C4-2B (cell line): ENCODE data around the gene PIGU.

Source experiments
- CTCF ChIP-seq: fragments of 450-650 bp; conservative IDR thresholded peaks from 2 replicates; pipeline ENCODE4 v1.5.1; 2017; ENCODE audit warnings: mild to moderate bottlenecking
- ZFX ChIP-seq: fragments of 450-650 bp; IDR thresholded peaks from 2 replicates; pipeline ENCODE4 v1.6.1; 2017

- TF ChIP-seq CTCF (no peak), ZFX (no peak)
These were observed 141.5 kb downstream of the PIGU start for GRCh38 chr20:34535301-34535840.
